Measurements from ENCODE around the gene F5.

The F5 gene

DNA sequence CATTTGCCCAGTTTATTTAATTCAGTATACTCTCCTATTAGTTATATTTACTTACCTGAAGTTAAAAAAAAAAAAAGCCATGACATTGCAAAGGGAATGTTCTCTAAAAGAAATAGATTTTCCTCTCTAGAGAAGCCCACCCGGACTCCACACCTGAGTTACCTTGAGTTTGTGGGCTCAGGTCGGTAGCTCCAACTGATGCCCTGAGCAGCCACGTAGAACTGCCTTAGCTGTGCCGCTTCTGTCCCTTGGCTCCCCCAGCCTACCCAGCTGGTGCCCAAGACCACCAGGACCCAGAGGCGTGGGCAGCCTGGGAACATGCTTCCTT lies 250 bp downstream of the F5 start:
- DNase-seq: no peak

DNA sequence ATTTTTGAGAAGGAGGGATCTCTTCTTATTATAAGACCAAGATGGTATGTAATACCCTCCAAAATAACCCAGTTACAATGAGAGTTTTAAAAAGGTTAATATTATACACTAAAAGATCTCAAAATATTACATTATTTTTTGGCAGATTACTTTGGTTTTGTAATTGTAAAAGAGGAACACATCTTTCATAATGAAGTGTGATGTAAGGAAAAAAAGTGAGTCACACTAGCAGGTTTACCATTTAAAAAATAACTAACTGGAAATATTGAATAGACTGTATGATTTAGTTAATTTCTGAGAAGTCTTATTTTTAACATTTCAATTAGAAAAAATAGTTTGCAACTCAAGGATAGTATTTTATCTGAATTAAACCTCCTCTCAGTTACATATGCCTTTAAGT lies 1.1 kb downstream of the F5 start:
- DNase-seq: no peak

DNA sequence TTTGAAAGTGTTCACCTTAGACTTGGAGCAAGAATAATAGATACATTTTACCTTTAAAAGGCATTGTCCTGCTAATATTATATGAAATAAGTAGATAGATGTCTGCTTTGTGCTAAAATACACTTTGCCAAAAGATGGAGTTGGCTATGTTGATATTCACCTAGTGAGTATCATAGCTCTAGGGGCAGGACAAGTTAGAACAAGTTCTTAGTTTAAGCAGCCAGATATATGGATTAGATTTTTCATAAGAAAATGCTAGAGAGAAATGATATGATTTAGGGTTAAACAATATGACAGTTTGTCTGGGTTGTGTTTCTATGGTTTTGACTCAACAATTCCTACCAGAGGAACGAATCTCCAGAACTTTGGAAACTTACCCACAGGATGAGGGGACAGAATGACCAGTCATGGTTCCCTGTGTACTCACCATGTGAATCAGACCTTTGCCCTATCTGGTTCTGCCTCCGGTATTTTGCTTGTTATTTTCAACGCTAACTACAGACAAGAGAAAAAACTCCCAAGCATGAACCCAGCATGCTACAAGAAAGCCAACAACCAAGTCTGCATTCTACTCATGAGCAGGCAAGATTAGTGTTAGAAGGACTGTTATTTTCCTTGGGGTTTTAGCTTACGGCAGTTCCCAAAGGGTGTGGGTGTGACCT lies 1.7 kb downstream of the F5 start:
- no peak for DNase-seq

DNA sequence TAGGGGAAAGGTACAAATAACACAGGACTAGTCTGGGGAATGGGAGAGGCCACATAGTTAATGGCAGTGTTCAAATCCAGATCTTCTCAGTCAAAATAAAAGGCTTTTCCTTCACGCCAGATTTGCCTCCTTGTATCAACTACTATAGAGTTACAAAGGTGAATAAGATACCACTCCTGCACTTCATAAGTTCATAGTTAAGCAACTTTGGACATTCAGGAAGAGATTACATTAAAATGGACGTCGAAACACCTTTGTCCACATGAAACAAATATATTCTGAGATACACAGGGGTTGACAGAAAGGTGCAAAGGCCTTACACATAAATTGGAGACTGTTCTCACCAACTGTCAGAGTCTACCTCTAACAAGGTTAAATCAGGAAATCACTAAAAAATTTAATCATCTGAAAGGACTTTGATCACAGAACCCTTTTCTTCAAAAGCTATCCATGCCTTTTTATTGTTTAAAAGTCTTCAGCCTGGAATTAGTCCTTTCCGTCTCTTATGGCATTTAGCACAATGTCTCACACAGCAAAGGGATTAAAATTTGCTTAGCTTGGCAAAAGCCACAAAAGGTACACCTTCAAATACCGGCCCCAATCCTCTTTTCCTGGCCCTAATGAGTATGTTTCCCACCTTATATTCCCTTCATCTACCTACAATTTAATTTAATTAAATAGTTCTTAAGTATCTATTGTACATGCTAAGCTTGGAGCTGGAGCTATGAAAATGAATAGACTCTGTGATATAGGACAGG lies 8.1 kb downstream of the F5 start:
- DNase-seq: no peak

DNA sequence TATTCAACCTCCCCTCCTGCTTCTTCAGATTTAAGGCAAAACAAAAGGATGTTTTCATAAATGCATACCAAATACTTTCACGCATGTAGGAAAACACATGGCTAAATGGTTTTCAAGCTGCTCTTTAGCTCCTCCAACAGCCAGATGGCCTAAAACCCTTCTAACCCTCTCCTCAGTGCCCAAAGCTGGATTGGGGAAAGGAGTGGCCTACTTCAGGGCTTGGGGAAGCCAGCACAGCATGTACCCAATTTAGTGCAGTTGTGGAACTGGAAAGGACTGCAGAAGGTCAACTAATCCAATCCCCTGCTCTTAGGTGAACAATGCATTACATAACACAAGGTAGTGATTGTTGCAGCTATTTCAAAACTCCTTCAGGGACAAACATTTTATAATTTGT lies 9.3 kb downstream of the F5 start:
- no peak for DNase-seq

DNA sequence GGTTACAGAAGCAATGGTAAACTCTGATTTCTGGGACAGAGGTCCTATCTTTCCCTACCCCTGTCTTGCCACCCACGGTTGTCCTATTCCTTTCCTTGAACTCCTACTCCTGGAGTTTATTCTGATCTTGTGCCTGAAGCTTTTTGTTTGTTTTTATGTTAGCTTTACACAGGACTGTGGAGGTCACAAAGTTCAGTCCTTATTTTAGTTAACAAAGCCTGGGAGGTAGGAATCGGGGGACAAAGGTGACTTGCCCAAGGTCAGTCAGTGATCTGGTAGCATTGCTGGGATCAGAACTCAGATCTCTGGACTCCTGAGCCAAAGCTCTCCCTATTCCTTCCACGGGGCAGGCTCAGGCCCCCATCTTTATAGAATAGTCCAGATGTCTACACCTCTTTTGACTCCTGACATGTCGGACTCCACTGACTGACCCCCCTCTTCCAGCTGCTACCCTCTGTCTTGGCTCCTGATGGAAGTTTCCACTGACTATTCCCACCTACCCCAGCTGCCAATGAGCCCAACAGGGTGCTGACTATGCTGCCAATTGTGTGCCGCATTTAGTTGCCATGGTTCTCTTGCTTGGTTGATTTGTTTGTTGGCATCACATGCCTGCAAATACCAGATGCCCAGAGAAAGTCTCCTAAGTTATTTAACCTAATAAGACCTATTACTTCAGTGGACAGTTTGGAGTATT lies 9.9 kb downstream of the F5 start:
- DNase-seq: no peak

DNA sequence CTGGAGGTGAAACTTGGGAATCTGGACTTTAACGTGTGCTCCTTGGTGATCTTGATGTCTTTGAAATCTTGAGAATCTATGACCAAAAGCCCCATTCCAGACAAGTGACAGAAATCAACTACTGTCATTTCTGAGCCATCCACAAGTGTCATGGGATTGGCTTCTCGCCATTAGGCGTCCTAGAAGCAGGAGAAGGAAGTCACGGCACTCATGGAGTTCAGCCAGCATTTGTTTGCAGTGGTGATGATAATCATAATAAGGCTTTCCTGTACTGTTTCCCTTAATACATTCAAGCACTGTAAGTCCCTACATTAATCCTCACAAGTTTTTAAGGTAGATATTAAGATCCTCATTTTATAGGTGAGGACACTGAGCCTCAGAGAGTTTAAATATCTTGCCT lies 11.9 kb downstream of the F5 start:
- no peak for DNase-seq

DNA sequence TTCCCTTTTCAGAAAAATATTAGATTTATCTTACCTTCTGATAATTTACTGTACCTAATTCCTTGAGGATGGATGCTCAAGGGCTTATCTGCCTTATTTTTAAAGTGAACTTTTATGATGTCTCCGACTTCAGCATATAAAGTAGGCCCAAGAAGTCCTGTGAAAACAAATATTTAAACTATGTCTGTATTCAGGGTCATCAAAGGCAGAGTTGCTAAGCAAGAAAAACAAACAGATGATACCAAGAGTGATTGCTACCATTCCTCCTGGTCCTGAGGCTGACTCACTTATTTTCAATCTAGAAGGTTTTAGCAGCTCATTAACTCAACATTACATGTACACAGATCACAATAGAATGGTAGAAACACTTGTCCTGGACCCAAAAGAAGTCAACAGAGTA lies 14.1 kb downstream of the F5 start:
- DNase-seq: no peak

DNA sequence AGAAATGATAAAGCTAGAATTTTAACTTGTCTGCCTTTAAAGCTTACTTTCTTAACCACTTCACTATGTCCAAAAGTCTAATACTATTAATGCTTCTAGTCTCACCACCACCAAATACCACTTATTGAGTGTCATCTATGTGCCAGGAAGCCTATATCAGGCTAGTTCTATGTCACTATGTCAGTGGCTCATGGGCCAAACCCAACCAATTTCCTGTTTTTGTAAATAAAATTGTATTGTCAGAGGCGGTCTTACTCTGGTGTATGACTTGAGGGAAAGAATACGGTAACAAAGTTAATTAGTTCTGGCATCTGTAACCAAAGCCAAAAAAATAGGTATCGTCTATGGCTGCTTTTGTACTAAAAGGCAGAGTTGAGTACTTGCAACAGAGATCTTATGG lies 14.8 kb downstream of the F5 start:
- DNase-seq: no peak

DNA sequence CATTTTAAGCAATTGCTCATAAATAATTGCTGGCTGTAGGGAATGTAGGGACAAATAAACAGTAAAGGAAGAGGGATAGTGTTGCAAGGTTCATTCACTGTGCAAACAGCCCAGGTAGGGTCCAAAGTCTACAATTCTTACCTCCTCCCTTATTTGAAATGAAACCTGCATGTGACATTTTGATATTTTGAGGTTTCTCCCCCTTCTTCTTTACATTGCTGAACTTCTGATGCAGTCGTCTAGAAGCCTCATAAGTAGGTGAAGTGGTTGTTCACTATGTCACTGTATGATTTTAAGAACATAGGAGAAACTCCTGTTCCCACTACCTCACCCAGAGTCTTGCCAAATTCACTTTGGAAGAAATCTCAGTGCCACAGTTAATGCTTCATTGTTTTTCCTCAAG lies 16.1 kb downstream of the F5 start:
- no peak for DNase-seq

DNA sequence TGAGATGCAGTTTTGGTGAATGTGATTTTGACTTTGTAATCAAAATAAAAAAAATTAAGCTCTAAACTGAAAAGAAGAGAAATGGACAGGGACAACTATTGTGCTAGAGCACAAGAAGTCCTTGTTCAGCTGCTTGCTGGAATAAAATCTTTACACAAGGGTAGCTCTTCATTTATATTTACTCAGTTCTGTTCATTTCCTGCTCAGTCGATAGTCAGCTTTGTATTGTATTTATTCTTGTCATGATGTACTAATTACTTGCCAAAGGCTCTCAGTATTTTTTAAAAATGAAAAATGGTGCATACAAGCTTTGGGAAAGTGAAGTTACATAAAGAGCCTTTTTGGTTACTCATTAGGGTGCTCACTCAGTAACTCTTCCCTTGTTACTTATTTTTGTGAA lies 17.8 kb downstream of the F5 start:
- no peak for DNase-seq

DNA sequence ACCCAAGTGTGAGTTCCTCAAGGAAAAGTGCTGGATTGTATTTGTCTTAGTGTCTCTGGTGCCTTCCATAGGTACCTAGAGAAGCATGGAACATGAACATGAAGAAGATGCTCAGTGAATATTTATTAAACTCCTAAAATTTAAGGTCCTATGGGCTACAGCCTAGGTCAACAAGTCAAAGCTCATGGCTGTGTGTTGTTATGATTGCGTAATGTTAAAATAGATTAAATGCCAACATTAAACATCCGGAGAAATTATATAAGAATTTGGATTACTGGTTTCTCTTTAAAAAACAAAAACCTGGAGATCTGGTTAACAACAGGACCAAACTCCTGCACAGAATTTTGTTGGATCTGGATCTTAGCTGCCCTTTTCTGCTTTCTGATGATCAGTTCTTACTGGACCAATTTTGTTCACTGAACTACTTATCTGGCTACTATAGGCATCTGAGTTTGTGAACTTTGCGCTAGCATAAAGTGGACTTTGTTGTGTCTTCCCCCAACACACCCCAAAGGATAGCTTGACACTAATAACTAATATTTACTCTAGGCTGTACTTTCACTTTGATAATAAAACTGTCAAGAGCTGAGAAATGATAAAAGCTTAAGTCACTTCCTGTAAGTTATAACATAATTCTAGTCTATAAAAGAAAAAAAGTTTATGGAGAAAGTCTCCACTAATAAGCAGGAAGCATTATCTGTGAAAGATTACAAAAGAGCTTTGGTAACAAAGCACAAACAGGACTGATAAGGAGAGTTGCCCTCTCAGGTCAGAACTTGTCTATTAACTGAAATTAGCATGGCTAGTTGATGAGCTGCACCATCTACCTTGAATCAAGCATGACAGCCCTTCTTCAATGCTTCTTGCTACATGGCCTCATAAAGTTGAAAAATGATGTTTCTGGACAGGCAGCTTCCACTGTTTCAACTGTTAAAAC lies 20.7 kb downstream of the F5 start:
- DNase-seq: no peak

DNA sequence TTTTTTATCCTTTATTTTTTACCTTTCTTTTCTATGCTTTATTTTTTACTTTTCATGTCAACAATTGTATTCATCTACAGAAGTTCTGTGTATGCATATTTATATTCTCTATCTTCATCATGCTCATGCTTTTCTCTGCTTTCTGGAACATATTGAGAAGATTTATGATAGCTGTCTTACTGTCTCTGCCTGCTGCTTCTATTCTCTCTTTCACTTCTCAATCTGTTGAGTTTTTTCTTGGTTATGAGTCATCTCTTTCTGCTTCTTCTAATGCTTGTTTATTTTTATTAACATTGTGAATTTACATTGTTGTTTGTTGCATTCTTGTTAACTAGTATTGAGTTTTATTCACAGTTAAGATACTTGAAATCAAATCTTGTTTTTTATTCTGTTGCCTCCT lies 22.6 kb downstream of the F5 start:
- no peak for DNase-seq

DNA sequence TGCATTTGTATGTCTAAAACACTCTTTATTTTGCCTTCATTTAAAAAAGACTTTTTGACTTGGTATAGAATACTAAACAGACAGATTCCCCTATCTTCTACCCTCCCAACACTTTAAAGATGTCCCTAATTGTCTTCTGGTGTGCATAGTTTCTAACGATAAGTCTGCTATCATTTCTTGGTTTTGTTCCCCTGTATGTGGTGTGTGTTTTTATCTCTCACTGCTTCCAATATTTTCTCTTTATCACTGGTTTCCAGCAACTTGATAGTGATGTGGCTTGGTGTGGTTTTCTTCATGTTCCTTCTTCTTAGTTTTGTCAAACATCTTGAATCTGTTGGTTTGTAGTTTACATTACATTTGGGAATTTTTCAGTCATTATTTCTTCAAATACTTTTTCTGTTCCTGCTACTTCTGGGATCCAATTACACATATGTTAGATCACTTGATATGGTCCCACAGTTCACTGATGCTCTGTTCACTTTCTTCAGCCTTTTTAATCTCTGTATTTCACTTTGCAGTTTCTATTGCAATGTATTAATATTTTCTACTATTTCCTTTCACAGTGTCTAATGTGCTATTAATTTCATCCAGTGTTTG lies 23.2 kb downstream of the F5 start:
- no peak for DNase-seq

DNA sequence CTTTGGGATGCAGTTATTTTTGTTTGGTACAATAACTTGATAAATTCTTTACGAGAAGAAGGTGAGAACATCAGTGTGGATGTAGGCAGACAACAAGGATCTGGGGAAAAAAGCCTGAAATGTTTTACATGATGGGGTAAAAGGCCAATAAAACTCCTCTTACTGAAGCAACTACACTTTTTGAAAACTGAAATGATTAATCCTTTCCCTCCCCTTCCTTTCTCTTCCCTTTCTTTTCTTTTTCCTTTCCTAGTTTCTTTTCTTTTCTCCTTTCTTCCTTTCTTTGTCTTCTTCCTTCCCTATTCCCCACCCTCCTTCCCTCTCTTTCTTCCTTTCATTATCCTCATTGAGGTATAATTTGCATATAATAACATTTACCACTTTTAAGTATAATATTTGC lies 24.6 kb downstream of the F5 start:
- DNase-seq: no peak

DNA sequence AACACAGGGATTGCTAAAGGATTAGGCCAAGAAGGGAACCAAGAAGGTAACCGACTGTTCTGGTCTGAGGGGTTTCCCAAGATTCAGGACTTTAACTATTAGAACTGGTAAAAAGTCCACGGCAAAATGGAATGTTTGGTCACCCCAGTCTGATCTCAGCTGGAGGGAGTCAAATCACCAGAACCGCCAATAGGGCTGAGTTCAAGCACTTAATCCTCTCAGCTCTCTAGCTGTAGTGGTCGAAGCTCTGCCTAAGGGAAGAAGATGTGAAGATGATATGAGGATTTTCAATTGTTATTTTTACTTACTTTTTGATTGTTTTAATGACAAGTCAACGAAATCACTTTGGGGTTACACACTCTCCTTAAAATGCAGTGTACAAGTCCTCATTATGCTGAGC lies 29.1 kb downstream of the F5 start:
- DNase-seq: no peak

DNA sequence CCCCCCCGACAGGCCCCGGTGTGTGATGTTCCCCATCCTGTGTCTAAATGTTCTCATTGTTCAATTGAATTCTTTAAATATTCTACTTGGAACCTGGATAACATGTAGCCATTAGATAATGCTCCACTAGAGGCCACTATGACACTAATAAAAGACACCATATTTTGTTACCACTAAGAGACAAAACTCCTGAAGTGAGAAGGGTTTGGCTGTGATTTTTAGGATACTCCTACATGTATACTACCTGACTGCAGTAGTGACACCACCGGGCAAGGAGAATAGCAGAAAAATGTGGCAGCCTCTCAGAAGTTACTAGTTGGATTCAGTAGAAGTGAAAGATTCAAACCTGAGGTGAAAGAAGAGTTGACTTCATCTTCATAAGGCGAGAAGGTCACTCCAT lies 36.0 kb downstream of the F5 start:
- DNase-seq: no peak

DNA sequence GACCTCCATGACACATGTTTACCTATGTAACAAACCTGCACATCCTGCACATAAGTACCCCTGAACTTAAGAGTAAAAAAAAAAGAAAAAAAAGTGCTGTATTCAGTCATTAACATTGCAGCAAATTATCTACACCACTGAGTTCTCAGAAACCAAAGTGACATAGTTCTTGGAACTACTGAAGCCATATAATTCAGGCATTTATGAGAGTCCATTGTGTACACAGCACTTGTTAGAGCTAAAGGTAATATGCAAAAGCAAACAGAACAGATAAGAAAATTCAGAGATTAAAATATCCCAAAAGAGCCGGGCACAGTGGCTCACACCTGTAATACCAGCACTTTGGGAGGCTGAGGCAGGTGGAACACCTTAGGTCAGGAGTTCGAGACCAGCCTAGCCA lies 38.0 kb downstream of the F5 start:
- DNase-seq: no peak

DNA sequence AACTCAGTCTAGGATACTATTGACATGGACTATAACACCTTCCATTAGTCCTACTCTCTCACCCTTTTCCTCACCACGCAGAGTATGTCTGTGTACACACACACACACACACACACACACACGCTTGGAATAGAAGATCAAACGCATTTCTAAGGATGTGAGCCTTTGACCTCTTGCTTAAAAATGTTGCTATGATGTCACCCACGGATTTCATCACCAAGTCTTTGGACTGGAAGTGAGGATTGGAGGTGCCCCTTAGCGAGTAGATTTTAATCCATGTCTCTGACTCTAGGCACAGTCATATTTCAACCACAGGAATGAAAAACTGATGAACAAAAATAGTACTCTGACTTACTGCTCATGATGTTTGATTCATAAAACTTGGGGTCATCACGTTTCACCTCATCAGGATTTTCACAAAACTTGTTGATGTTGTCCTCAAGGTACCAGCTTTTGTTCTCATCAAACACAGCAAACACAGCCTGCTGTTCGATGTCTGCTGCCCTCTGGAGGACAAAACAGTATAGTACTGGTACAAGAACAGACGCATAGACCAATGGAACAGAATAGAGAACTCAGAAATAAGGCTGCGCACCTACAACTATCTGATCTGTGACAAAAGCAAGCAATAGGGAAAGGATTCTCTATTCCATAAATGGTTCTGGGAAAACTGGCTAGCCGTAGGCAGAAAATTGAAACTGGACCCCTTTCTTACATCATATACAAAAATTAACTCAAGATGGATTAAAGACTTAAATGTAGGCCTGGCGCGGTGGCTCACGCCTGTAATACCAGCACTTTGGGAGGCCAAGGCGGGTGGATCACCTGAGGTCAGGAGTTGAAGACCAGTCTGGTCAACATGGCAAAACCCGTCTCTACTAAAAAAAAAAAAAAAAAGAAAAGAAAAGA lies 39.9 kb downstream of the F5 start:
- DNase-seq: peak; percentile 5

DNA sequence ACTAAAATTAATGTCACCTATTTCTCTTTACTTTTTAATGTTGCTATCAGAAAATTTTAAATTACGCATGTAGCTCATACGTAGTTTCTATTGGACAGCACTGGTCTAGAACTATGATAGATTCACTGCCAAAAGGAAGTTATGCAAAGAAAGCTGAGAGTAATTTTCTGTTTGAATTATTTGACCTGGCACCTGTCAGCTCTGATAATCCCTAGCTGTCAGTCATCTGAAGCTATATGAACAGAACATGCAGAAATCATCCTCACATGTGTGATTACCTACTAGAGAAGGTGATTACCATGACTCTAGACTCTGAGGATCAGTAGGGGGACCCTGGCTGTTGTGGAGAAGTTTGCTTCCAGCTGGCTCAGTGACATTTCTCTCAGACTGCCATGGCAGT lies 40.8 kb downstream of the F5 start:
- no peak for DNase-seq

DNA sequence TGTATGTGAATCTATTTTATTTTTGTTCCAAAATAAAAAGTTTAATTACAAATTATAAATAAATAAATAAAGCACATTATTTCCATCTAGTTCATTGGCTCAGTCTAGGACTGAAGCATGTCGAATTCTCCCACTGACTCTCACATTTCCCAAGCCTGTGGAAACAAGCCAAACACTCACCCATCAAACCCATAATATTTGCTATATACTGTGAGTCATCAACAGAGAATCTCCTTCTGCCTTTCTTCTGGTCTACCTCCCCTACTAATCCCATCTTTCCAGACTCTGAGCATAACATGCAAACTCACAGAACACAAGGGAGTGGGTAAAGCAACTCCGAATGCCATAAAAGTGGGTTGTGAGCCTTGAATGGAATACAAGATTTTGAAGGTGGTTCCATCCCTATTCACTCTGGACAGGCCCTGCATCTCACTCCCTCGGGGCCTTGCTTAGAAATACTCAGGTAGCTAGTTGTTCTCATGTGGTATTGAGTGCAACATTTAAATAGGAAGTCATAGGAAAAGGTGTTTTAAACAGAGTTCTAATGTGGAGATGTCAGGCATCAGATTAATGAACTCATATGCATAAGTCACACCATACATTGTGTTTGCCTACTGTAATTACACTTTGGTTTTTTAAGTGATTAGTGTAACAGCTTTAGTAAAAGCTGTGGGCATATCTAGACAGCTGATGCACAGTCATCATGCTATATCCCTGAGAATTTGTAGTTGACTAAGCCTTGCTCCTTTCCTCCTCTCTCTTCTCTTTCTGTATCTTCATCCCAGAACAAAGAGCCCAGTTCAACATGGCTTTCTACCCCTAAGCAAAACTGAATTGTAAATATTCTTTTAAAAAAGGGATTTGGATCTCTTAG lies 47.0 kb downstream of the F5 start:
- no peak for DNase-seq
